GM06990 (cell line): ENCODE results near the gene DGKD.

Source experiments
- DNase-seq: peaks from one replicate; pipeline ENCODE4 v3.0.0-alpha.2; 2011; ENCODE audit not compliant: insufficient read length; ENCODE audit errors: extremely low read depth
- H3K27me3 ChIP-seq: replicated peaks from 2 replicates; pipeline ENCODE4 v1.6.0; 2011; ENCODE audit warnings: low read length; ENCODE audit not compliant: control insufficient read depth, insufficient read depth
- H3K36me3 ChIP-seq: 2 replicates; pipeline ENCODE4 v1.5.1; 2011; ENCODE audit warnings: low read length; ENCODE audit not compliant: control insufficient read depth, insufficient read depth
- H3K4me3 ChIP-seq: replicated peaks from 2 replicates; pipeline ENCODE4 v1.5.1; 2011; ENCODE audit warnings: low read depth, mild to moderate bottlenecking, control low read depth, low read length
- TF ChIP-seq, protein P1 (sequence below): IDR thresholded peaks from 2 replicates; pipeline ENCODE4 v1.5.1; 2011; ENCODE audit warnings: low read length, control low read depth, mild to moderate bottlenecking, inconsistent platforms; ENCODE audit not compliant: insufficient read depth, poor library complexity, severe bottlenecking

DGKD gene

DNA sequence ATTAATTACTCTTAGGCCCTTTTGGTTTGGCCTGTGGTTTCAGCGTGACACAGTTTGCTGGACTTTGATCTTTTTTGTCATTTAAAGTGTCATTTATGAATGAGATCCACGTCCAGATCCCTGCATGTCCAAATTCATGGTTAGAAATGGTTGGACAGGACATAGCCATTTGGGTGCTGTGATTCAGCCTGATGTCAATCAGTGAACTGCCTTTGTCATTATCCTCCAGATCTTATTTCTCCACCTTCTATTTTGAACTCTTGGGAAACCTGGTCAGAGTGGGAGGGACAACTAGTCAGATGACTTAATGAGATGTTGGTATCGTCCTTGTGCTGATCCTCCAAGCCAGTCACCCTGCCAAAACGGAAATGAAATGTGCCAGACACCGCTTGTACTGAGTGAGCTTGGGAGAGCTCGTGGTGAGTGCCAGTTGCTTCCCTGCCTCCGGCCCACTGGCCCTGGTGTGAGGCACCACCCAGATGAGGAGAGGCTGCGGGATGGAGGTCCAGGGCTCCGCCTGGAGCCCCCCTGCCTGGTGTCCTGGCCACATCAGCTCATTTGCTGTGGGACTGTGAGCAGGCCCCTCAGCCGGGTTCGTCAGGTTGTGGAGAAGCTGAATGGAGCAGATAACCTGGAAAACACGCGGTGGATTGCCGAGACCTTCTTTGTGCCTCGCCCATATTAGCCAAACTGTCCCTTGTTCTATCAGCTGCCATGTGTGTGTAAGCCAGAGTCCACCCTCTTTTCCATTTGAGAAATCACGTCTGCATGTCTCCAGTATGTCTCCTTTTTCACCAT is 70.1 kb downstream of the DGKD start:
- Histone ChIP-seq H3K27me3 (no peaks in the 10 kb centered on the region), H3K36me3 (no peaks in the 10 kb centered on the region; the same call in none of the 2 replicates), H3K4me3 (no peak overlapping the region)
- TF ChIP-seq, protein P1, sequence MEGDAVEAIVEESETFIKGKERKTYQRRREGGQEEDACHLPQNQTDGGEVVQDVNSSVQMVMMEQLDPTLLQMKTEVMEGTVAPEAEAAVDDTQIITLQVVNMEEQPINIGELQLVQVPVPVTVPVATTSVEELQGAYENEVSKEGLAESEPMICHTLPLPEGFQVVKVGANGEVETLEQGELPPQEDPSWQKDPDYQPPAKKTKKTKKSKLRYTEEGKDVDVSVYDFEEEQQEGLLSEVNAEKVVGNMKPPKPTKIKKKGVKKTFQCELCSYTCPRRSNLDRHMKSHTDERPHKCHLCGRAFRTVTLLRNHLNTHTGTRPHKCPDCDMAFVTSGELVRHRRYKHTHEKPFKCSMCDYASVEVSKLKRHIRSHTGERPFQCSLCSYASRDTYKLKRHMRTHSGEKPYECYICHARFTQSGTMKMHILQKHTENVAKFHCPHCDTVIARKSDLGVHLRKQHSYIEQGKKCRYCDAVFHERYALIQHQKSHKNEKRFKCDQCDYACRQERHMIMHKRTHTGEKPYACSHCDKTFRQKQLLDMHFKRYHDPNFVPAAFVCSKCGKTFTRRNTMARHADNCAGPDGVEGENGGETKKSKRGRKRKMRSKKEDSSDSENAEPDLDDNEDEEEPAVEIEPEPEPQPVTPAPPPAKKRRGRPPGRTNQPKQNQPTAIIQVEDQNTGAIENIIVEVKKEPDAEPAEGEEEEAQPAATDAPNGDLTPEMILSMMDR = no peak
- no peak for DNase-seq

DNA sequence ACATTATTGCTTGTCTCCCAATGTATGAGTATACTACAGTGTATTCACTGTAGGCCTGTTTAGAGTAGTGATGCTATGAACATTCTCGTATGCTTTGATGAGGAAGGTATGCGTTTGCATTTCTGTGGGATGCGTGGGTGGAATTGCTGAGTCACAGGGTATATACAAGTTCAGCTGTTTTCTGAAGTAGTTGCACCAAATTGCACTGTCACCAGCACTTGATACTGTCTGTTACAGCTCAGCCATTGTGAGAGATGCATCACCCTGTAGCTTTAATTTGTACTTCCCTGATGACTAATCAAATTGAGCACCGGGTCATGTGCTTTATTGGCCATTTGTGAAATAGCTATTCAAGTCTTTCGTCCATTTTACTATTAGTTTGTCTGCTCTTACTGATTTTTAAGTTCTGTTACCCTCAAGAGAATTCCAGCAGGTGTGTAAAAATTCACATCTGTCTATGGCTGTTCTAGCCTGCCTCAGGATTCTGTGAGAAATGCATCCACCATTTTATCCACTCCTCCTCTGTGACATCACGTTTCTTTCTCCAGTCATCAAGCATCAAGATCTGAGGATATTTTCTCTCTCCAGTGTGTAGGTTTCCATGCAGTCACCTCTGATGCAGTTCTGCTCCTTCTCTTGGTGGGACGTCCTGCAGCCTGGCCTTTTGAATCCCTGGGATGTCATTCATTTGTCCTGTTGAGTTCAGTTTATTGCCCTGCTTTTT is 72.5 kb downstream of the DGKD start:
- no peak for DNase-seq
- Histone ChIP-seq H3K27me3 (no peaks in the 10 kb centered on the region), H3K36me3 (no peaks in the 10 kb centered on the region; the same call in none of the 2 replicates), H3K4me3 (no peak overlapping the region)
- TF ChIP-seq, protein P1 = no peak

- TF ChIP-seq, protein P1 = no peak
- no peak overlapping the region for H3K4me3 ChIP-seq
- H3K36me3 ChIP-seq = no peaks in the 10 kb centered on the region; the same call in none of the 2 replicates
- no peak for DNase-seq
- no peaks in the 10 kb centered on the region for H3K27me3 ChIP-seq
These were observed 73.7 kb downstream of the DGKD start for GRCh38 chr2:233428008-233428407.

DNA sequence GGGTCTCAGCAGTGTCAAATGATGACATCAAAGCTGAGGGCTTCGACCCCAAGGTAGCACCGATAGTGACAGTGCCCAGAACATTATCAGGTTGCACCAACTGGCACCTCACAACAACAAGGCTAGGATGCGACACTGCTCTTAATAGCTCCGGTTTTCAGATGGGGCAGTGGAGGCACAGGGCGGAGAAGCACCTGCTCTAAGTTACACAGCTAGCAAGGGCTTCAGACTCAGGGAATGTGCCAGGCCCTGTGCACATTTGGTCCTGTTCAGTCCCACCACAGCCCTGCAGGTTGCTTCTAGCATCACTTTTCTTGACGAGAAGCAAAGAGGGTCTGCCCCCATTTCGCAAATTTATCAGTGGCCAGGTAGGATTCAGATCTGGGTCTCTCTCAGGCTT is 74.1 kb downstream of the DGKD start:
- Histone ChIP-seq H3K4me3 (no peak overlapping the region), H3K27me3 (no peaks in the 10 kb centered on the region), H3K36me3 (no peaks in the 10 kb centered on the region; the same call in none of the 2 replicates)
- DNase-seq = no peak
- TF ChIP-seq, protein P1 = no peak

- DNase-seq = no peak
- H3K36me3 ChIP-seq = no peaks in the 10 kb centered on the region; the same call in none of the 2 replicates
- H3K4me3 ChIP-seq = no peak overlapping the region
- TF ChIP-seq, protein P1 = no peak
- H3K27me3 ChIP-seq = no peaks in the 10 kb centered on the region
These were observed 75.0 kb downstream of the DGKD start for GRCh38 chr2:233429175-233429897.
